Measurements from ENCODE around the gene NR3C2.

DNA sequence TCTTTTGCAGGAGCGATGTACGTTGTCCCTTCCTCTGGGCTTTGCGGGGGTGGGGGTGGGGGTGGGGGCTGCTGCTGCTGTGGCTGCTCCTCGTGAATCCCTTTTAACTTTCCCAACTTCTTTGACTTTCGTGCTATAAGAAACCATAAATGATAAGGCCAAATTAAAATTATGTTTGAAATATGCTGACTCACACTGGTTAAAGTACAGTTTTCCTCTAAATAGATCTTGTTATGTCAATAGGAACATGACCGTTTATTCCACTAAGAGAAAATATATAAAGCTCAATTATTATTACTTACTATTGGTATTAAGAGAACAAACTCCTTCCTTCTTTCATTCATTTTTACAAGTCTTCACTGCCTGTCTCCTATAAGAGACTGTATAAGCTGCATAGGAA, 287.4 kb downstream of the NR3C2 start:
- no peak for TF ChIP-seq RAD21 (IDR thresholded peaks at IDR 0.05)
- TF ChIP-seq, protein P1, sequence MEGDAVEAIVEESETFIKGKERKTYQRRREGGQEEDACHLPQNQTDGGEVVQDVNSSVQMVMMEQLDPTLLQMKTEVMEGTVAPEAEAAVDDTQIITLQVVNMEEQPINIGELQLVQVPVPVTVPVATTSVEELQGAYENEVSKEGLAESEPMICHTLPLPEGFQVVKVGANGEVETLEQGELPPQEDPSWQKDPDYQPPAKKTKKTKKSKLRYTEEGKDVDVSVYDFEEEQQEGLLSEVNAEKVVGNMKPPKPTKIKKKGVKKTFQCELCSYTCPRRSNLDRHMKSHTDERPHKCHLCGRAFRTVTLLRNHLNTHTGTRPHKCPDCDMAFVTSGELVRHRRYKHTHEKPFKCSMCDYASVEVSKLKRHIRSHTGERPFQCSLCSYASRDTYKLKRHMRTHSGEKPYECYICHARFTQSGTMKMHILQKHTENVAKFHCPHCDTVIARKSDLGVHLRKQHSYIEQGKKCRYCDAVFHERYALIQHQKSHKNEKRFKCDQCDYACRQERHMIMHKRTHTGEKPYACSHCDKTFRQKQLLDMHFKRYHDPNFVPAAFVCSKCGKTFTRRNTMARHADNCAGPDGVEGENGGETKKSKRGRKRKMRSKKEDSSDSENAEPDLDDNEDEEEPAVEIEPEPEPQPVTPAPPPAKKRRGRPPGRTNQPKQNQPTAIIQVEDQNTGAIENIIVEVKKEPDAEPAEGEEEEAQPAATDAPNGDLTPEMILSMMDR (IDR thresholded peaks at IDR 0.05; ENCODE audit: low read depth, low read length, missing input control), result no peak
- TF ChIP-seq, protein P2, sequence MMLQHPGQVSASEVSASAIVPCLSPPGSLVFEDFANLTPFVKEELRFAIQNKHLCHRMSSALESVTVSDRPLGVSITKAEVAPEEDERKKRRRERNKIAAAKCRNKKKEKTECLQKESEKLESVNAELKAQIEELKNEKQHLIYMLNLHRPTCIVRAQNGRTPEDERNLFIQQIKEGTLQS (IDR thresholded peaks at IDR 0.05), result no peak
- TF ChIP-seq JUND (IDR thresholded peaks at IDR 0.05), result no peak
- TF ChIP-seq YY1 (IDR thresholded peaks at IDR 0.05), result no peak
- TF ChIP-seq RXRA (IDR thresholded peaks at IDR 0.05), result no peak
- TF ChIP-seq GABPA (IDR thresholded peaks at IDR 0.05 in 1 of 2, conservative IDR thresholded peaks at IDR 0.05 in 1 of 2), result no peak
- TF ChIP-seq, protein P3, sequence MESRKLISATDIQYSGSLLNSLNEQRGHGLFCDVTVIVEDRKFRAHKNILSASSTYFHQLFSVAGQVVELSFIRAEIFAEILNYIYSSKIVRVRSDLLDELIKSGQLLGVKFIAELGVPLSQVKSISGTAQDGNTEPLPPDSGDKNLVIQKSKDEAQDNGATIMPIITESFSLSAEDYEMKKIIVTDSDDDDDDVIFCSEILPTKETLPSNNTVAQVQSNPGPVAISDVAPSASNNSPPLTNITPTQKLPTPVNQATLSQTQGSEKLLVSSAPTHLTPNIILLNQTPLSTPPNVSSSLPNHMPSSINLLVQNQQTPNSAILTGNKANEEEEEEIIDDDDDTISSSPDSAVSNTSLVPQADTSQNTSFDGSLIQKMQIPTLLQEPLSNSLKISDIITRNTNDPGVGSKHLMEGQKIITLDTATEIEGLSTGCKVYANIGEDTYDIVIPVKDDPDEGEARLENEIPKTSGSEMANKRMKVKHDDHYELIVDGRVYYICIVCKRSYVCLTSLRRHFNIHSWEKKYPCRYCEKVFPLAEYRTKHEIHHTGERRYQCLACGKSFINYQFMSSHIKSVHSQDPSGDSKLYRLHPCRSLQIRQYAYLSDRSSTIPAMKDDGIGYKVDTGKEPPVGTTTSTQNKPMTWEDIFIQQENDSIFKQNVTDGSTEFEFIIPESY (IDR thresholded peaks at IDR 0.05), result no peak
